ENCODE data around the gene MFSD6L. TPM values are rescaled to one million over a fixed set of nuclear protein-coding genes. Genes with fewer than 3 reads are reported as not detected.
A peak's percentile ranks its signal among the peaks of the same experiment; 100 is the strongest.
"Not testable (repeated sequence)": the region's sequence is repeated elsewhere in the genome, so short reads cannot be mapped to it uniquely, and the experiment has no call there.

MFSD6L gene
- total RNA-seq, 1 donor from 2014 or later, result 4.1 TPM

- DNase-seq (ENCODE audit: low spot score), result no peak
Measured at GRCh38 chr17:8825802-8826201, 26.6 kb upstream of the MFSD6L start.

DNA sequence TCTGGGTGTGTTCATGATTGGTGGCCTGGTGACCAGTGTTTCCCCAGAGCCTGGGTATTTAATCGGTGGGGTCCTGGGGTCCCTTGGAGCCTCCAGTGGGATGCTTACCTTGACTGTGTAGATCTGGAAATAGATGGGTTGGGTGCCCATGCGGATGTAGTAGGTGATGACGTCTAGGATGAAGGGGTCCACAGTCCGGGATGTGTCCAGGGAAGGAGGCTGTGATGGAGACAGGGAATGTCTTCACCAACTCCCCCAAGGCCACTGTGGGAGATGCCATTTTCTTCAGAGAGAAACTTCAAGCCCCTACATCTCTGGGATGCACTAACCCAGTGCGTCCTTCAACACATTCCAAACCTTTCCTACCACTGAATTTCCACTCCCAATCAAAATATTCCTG is 24.1 kb upstream of the MFSD6L start:
- DNase-seq (ENCODE audit: low spot score), result no peak

DNA sequence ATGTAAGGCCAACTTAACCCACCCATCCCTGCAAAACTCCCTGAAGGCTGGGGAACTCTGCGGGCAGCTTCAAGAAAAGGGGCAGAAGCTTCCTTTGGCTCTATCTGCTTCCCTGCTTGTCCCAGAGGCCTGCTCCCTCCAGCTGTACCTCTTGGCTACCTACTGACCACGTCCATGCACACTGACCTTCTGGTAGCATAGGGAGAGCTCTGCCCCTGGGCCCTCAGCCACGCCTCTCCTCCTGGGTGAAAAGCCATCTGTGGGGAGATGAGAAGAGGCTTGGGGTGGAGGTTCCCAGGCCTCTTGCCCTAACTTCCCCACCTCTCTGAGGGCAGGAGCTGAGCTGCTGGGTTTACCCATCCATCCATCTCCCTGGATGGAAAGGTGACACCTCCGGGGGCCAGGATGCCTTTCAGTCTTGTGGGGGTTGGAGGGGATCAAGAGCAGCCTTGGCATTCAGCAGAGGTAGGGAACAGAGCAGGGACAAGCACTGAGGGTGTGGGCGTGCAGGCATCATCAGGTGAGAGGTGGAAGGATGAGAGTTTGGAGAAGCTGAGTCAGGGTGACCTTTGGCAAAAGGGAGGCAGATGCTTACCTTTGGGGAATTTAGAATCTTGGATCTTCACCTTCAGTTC is 23.4 kb upstream of the MFSD6L start:
- DNase-seq (ENCODE audit: low spot score), result peak; percentile 23

DNA sequence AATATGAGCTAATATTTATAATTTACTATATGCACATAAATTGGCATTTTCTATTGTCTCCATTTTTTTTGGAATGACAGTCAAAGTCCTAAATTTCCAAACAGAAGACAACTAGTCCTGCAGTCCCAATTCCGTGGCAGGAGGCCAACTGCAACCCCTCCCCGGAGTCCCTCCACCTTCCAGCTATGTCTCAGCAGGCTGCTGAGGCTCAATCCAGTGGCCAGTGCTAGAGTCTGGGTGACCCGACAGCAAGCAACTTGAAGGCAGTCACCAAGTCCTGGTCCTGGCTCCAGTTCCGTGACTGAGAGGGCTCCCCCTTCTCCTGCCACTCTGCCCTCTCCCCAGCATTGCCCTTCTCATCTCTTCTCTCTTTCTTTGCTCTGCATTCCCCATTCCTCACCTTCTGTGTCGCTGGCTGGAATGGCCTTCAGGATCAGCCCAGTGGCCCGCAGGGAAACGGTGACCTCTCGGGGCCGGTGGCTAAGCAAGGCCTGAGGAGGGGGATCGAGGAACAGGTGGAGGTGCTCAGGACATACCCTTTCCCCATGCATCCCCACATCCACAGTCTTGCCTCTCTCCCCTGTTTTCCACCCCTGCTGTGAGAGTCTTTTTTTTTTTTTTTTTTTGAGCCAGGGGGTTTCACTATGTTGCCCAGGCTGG is 22.4 kb upstream of the MFSD6L start:
- peak; percentile 32 for DNase-seq (ENCODE audit: low spot score)

GRCh38 chr17:8820311-8821010 is 21.3 kb upstream of the MFSD6L start:
- peak; percentile 24 for DNase-seq (ENCODE audit: low spot score)

- DNase-seq (ENCODE audit: low spot score), result peak; percentile 17
Measured at GRCh38 chr17:8818654-8819330, 19.6 kb upstream of the MFSD6L start.

DNA sequence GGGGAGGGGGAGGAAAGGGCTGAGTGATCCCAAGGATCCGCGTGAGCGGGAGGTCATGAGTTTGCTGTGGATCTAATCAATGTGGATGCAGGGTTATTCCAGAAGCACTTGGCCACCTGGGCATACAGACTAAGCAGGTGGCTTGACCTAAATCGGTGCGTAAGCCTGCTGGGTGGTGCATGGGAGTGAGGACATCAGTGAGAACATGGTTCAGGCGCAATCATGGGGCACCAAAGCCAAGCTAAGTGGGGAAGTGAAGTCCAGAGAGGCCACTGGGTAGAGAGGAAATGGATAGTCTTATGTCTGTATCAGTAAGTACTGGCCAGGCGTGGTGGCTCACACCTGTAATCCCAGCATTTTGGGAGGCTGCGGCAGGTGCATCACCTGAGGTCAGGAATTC is 18.9 kb upstream of the MFSD6L start:
- peak; percentile 32 for DNase-seq (ENCODE audit: low spot score)

GRCh38 chr17:8806926-8807550 is 7.9 kb upstream of the MFSD6L start:
- no peak for DNase-seq (ENCODE audit: low spot score)

GRCh38 chr17:8806253-8806925 is 7.2 kb upstream of the MFSD6L start:
- no peak for DNase-seq (ENCODE audit: low spot score)

DNA sequence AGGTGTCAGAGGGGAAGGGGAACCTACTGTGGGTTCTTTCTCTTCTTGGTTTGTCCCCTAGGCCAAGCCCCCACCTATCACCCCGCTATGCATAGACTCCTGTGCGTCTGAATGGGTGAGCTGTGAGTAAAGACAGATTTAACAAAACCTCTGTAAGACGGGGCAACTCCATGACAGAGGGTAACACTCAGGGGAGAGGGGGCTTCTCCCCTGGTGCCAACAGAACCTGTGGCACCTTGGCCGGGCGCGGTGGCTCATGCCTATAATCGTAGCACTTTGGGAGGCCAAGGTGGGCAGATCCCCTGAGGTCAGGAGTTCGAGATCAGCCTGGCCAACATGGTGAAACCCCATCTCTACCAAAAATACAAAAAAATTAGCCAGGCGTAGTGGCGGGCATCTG is 6.2 kb upstream of the MFSD6L start:
- not testable (repeated sequence) for DNase-seq (ENCODE audit: low spot score)

GRCh38 chr17:8803531-8804420 is 4.6 kb upstream of the MFSD6L start:
- no peak for DNase-seq (ENCODE audit: low spot score)

- no peak for DNase-seq (ENCODE audit: low spot score)
Measured at GRCh38 chr17:8801135-8801840, 2.1 kb upstream of the MFSD6L start.

DNA sequence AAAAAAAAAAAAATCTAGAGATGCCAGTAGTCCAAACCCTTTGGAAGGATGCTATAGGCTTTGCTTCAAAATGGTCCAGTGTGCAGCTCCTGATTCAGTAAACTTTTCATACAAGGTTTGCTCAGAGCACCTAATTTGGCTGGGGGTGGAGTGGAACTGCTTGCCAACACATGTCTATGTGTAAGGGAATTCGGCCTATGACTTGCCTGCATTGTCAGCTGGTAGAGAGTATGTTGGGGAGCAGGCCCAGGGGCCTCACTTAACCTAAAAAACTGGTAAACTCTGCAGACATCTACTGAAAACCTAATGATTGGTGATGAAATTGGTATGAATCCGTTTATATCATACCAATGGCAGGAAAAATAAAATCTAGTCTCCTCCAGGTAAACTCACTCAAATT is 1.5 kb upstream of the MFSD6L start:
- no peak for DNase-seq (ENCODE audit: low spot score)

DNA sequence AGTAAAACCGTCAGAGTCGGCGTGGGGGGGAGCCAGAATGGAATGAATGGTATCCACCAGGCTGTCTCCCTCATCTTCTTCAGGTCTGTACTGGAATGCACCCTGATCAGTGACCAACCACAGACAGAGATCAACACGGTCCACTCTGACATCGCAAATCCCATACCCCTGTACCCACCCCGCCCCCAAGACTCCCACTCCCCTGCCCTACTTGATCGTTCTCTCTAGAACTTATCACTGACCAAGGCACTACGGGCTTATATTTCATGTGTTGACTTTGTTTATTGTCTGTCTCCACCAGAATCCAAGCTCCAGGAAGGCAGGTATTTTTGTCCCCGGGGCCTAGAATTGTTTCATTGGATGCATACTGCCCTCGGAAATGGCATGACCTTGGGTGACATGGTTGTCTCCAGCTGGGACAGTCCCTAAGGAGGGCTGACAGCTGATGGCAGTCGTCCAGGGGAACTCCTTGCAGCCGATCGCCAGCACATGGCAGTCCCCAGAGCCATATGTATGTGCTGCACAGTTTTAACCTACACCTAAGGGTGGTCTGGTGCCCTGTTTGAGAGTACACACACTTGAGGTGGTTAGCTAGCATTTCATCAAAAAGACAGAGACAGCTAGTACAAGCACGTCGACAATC is 526 bp upstream of the MFSD6L start:
- DNase-seq (ENCODE audit: low spot score), result no peak

DNA sequence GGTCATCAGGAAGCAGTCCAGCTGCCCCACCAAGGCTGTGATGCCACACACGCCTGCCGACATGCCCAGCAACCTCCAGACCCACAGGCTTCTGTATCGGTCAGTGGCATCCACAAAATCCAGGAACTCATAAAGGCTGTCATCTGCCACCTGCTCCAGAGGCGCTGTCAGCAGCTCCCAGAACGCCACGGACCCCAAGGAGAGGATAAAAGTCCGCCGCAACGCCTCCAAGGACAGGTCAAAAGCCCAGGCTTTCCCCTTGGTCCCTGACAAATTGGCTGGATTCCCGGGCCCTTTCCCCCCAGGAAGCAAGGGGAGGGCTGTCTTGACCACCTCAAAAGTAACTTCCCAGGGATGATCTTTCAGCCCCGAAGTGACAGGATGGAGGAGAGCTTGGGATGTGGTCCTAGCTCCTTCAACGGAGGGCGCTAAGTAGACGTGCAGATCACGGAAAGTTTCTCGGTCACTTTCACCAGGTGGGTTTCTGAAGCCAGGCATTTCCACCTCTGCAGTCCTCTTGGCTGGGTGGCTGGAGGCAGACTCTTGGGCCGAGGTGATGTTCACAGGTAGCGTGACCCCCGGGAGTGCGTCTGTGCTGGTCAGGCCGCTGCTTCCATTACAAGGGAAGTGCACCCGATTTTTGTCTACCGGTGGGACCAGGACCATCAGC is 854 bp downstream of the MFSD6L start:
- no peak for DNase-seq (ENCODE audit: low spot score)

- no peak for DNase-seq (ENCODE audit: low spot score)
Measured at GRCh38 chr17:8797621-8798175, 1.5 kb downstream of the MFSD6L start.

GRCh38 chr17:8794636-8795035 is 4.5 kb downstream of the MFSD6L start:
- DNase-seq (ENCODE audit: low spot score), result no peak

- no peak for DNase-seq (ENCODE audit: low spot score)
Measured at GRCh38 chr17:8793649-8794048, 5.5 kb downstream of the MFSD6L start.

Data from ureter (tissue), 1 donor.